Endothelial cell of umbilical vein (primary cell): ENCODE results near the gene ABCA10. TPM values are rescaled to one million over a fixed set of nuclear protein-coding genes. Genes with fewer than 3 reads are reported as not detected.

Source experiments
- BruUV-seq: library from RNA; stranded (reverse); fragments of 400-500 nt; replicated peaks from 2 replicates; lab custom pipeline; 2021; lab: Mats Ljungman, UMichigan
- CTCF ChIA-PET: fragments of 300-600, 350-600 bp; sonication (Branson Sonifier 250); formaldehyde crosslinking; loops from one replicate; lab custom pipeline; 2021; ENCODE audit warnings: antibody characterized with exemption, inconsistent platforms; lab: Charles Lee
- POLR2A ChIA-PET: fragments of 300-600, 350-600 bp; sonication (Branson Sonifier 250); formaldehyde crosslinking; loops from one replicate; lab custom pipeline; 2021; ENCODE audit warnings: antibody characterized with exemption, inconsistent platforms; lab: Charles Lee
- DNase-seq: peaks from one replicate; pipeline ENCODE4 v3.0.0-alpha.2; 2011; ENCODE audit warnings: low read depth, low spot score
- FAIRE-seq: peaks from 2 replicates; lab custom pipeline; 2011; peaks lifted over from hg19 to GRCh38; lab: Jason Lieb, UNC
- H2AFZ ChIP-seq: 2 replicates; pipeline ENCODE4 v1.6.0; 2012; ENCODE audit warnings: low read depth, low read length, control low read depth, inconsistent platforms
- H3K27ac ChIP-seq: 2 replicates; pipeline ENCODE4 v1.5.1; 2011; ENCODE audit warnings: low read depth, mild to moderate bottlenecking, control low read depth, low read length, moderate library complexity; ENCODE audit not compliant: insufficient read depth
- H3K27me3 ChIP-seq, 2 experiments: 2 replicates each; pipeline versions ENCODE4 v1.6.0 to v1.6.1; 2011; ENCODE audit warnings: low read length in 2 of 2, mixed read lengths in 1 of 2; ENCODE audit not compliant: control insufficient read depth in 2 of 2, insufficient read depth in 2 of 2
- H3K36me3 ChIP-seq, 2 experiments: 2 replicates in 1 of 2; 3 replicates in 1 of 2; pipeline ENCODE4 v1.5.1; 2011; ENCODE audit warnings: low read length in 2 of 2, mild to moderate bottlenecking in 1 of 2, moderate library complexity in 1 of 2; ENCODE audit not compliant: control insufficient read depth in 2 of 2, insufficient read depth in 2 of 2; ENCODE audit errors: extremely low read depth in 1 of 2
- H3K4me1 ChIP-seq: 3 replicates; pipeline ENCODE4 v1.5.1; 2011; ENCODE audit warnings: mild to moderate bottlenecking, low read length; ENCODE audit not compliant: control insufficient read depth, insufficient read depth; ENCODE audit errors: extremely low read depth
- H3K4me2 ChIP-seq: 2 replicates; pipeline ENCODE4 v1.6.1; 2011; ENCODE audit warnings: low read length, control low read depth, mixed read lengths; ENCODE audit not compliant: insufficient read depth
- H3K4me3 ChIP-seq, 3 experiments: fragments of 200-600 bp in 1 of 3; sonication (generic), shearing (Covaris generic) in 1 of 3; replicated peaks in 1 of 3; 2 replicates each; pipeline ENCODE4 v1.5.1; 2011 to 2016; ENCODE audit warnings: control low read depth in 3 of 3, low read length in 3 of 3, mild to moderate bottlenecking in 2 of 3, inconsistent platforms in 1 of 3, low read depth in 1 of 3, moderate library complexity in 1 of 3; ENCODE audit not compliant: insufficient read depth in 1 of 3
- H3K79me2 ChIP-seq: 2 replicates; pipeline ENCODE4 v1.6.0; 2012; ENCODE audit warnings: low read length, inconsistent platforms; ENCODE audit not compliant: control insufficient read depth, insufficient read depth
- H3K9ac ChIP-seq: replicated peaks from 2 replicates; pipeline ENCODE3; 2011; ENCODE audit warnings: low read length, control low read depth; ENCODE audit not compliant: insufficient read depth; ENCODE audit errors: extremely low read depth
- H3K9me1 ChIP-seq: replicated peaks from 3 replicates; pipeline ENCODE4 v1.6.0; 2011; ENCODE audit warnings: mild to moderate bottlenecking, low read length; ENCODE audit not compliant: control insufficient read depth, insufficient read depth; ENCODE audit errors: extremely low read depth
- H3K9me3 ChIP-seq: replicated peaks from 2 replicates; pipeline ENCODE4 v1.5.1; 2012; ENCODE audit warnings: low read length, inconsistent platforms; ENCODE audit not compliant: control insufficient read depth, insufficient read depth
- H4K20me1 ChIP-seq: replicated peaks from 2 replicates; pipeline ENCODE3; 2011; ENCODE audit warnings: mild to moderate bottlenecking, low read length; ENCODE audit not compliant: control insufficient read depth, insufficient read depth; ENCODE audit errors: extremely low read depth
- CTCF ChIP-seq, 2 donors: IDR thresholded peaks; 1 replicate in 1 of 2; 2 replicates in 1 of 2; pipeline ENCODE4 v1.5.1; 2011; ENCODE audit warnings: low read length in 2 of 2, mild to moderate bottlenecking in 2 of 2, moderate library complexity in 2 of 2, control low read depth in 1 of 2, inconsistent platforms in 1 of 2, low read depth in 1 of 2; ENCODE audit not compliant: insufficient read depth in 1 of 2; ENCODE audit errors: extremely low read depth in 1 of 2
- FOS ChIP-seq: IDR thresholded peaks from 2 replicates; pipeline ENCODE4 v1.6.1; 2011; ENCODE audit warnings: mild to moderate bottlenecking, low read length, moderate library complexity, borderline replicate concordance; ENCODE audit not compliant: insufficient read depth
- JUN ChIP-seq: IDR thresholded peaks from 2 replicates; pipeline ENCODE4 v1.6.1; 2011; ENCODE audit warnings: borderline replicate concordance, low read depth; ENCODE audit not compliant: insufficient read length, insufficient read depth
- MAX ChIP-seq: IDR thresholded peaks from 2 replicates; pipeline ENCODE4 v1.6.1; 2011; ENCODE audit not compliant: insufficient read depth, insufficient read length
- MYC ChIP-seq: IDR thresholded peaks from one replicate; pipeline ENCODE4 v1.6.1; 2011; ENCODE audit warnings: mild to moderate bottlenecking, low read depth, low read length
- dilution Hi-C: fragments of 300-500 bp; cut with MboI; formaldehyde crosslinking; loops from one replicate; pipeline ENCODE4 v1.15.0; 2019; ENCODE audit warnings: low sequenced_read_pairs; ENCODE audit not compliant: extremely low pct_ligation_motif_present
- intact Hi-C: fragments of 100-400 bp; cut with micrococcal nuclease; formaldehyde crosslinking; loops from one replicate; pipeline ENCODE4 v1.10.0; 2022
- polyA plus RNA-seq, 4 experiments: library from polyadenylated mRNA; depleted of rRNA in 3 of 4; stranded (reverse) in 3 of 4; unstranded in 1 of 4; fragments of >200 nt; gene quantifications; 2 replicates each; pipeline versions ENCODE4 v1.2.1 to v1.2.3, GENCODE V29; 2011 to 2012; ENCODE audit warnings: missing spikeins in 1 of 4
- total RNA-seq: library from RNA; stranded (reverse); gene quantifications from 2 replicates; pipeline ENCODE4 v1.2.3, GENCODE V29; 2021

ABCA10 gene
- total and polyA plus RNA-seq, 2 donors (not counting 3 experiments of a cell fraction or from before 2014, with no cell fraction given), result 0.22 to 2.1 TPM

- H3K27ac ChIP-seq, result no peak overlapping the region
- no peaks in the 10 kb centered on the region for H3K27me3 ChIP-seq
- no peak overlapping the region for H3K4me2 ChIP-seq
- no peak overlapping the region for H3K9ac ChIP-seq
- H2AFZ ChIP-seq, result no peak overlapping the region
- ChIA-PET CTCF (interaction anchor here (1.5 kb wide), 1 partner anchor 19 kb away, joined by 3 read pairs; no protein-coding TSS in a partner anchor), POLR2A (no interaction called here)
- intact Hi-C loops (no loop called here), dilution Hi-C loops (no loop called here)
- FAIRE-seq, result no peak
- no peaks in the 10 kb centered on the region for H3K4me1 ChIP-seq
- no peak for DNase-seq
- no peaks in the 10 kb centered on the region for H4K20me1 ChIP-seq
- no peak overlapping the region for H3K4me3 ChIP-seq
- peaks cover 0 to 6% of the 10 kb centered on the region in 2 experiments for H3K36me3 ChIP-seq
- no peaks in the 10 kb centered on the region for H3K9me3 ChIP-seq
- BruUV-seq, result no TSS peak
- no peaks in the 10 kb centered on the region for H3K9me1 ChIP-seq
- no peaks in the 10 kb centered on the region for H3K79me2 ChIP-seq
- no peak for TF ChIP-seq FOS
- TF ChIP-seq MAX, result no peak
- TF ChIP-seq JUN, result no peak
- no peak for TF ChIP-seq MYC
- TF ChIP-seq CTCF (IDR thresholded peaks at IDR 0.05; ENCODE audit: extremely low read depth in 1 of 2, insufficient read depth in 1 of 2, low read depth in 1 of 2, low read length in 2 of 2), result no peak
Observed at GRCh38 chr17:69103557-69104233, 124.9 kb downstream of the ABCA10 start.
